ENCODE results near the gene RARA. TPM values are rescaled to one million over a fixed set of nuclear protein-coding genes. Genes with fewer than 3 reads are reported as not detected.

RARA gene
- total RNA-seq, 1 donor from 2014 or later, result 72.5 TPM

GRCh38 chr17:40352779-40353394 is 43.9 kb downstream of the RARA start:
- CTCF ChIA-PET, result interaction anchor here (1.1 to 17.0 kb wide), 5 partner anchors 27 to 262 kb away, joined by 3 to 466 read pairs (median 4); partner anchors contain the start of gene RARA
- Mint-ChIP-seq H3K4me3 (no peak overlapping the region), H3K27me3 (no peaks in the 10 kb centered on the region), H3K27ac (peak overlapping the region; percentile 64), H3K36me3 (ENCODE audit: low read depth) (peaks cover 67% of the 10 kb centered on the region), H3K4me1 (peaks cover 53% of the 10 kb centered on the region), H3K9me3 (no peaks in the 10 kb centered on the region)
- TF ChIP-seq CTCF (IDR thresholded peaks at IDR 0.05), result no peak
- peak; percentile 57 for ATAC-seq (ENCODE audit: low read depth)
- POLR2A ChIA-PET, result interaction anchor here (0.6 to 5.3 kb wide), 8 partner anchors 11 to 1146 kb away, joined by 3 to 32 read pairs (median 5); no protein-coding TSS in a partner anchor
- intact Hi-C loops (cut with micrococcal nuclease), result no loop called here
- DNase-seq, result no peak

GRCh38 chr17:40354221-40355122 is 45.5 kb downstream of the RARA start:
- Mint-ChIP-seq H3K36me3 (ENCODE audit: low read depth) (peaks cover 53% of the 10 kb centered on the region), H3K4me1 (peaks cover 47% of the 10 kb centered on the region), H3K4me3 (no peak overlapping the region), H3K27ac (no peak overlapping the region), H3K27me3 (no peaks in the 10 kb centered on the region), H3K9me3 (no peaks in the 10 kb centered on the region)
- intact Hi-C loops (cut with micrococcal nuclease), result loop anchor here (1.0 to 5.0 kb wide), 6 partner anchors 13 to 1293 kb away; no protein-coding TSS in a partner anchor
- CTCF ChIA-PET, result interaction anchor here (0.6 to 17.0 kb wide), 23 partner anchors 9 to 1312 kb away, joined by 3 to 466 read pairs (median 5); partner anchors contain the start of genes RARA and TOP2A
- no peak for TF ChIP-seq CTCF (IDR thresholded peaks at IDR 0.05)
- no peak for DNase-seq
- ATAC-seq (ENCODE audit: low read depth), result no peak
- POLR2A ChIA-PET, result interaction anchor here (0.6 to 5.3 kb wide), 13 partner anchors 11 to 179 kb away, joined by 3 to 32 read pairs (median 6); no protein-coding TSS in a partner anchor

- H3K27ac Mint-ChIP-seq, result peak overlapping the region; percentile 59
- intact Hi-C loops (cut with micrococcal nuclease), result loop anchor here (1.0 to 5.0 kb wide), 6 partner anchors 14 to 1292 kb away; no protein-coding TSS in a partner anchor
- peaks cover 44% of the 10 kb centered on the region for H3K4me1 Mint-ChIP-seq
- peak; percentile 53 for TF ChIP-seq CTCF (IDR thresholded peaks at IDR 0.05)
- DNase-seq (peak; percentile 86), ATAC-seq (ENCODE audit: low read depth) (peak; percentile 78)
- ChIA-PET POLR2A (interaction anchor here (0.6 to 5.3 kb wide), 14 partner anchors 12 to 178 kb away, joined by 3 to 32 read pairs (median 6); no protein-coding TSS in a partner anchor), CTCF (interaction anchor here (0.6 to 17.0 kb wide), 26 partner anchors 9 to 1311 kb away, joined by 3 to 466 read pairs (median 4); partner anchors contain the start of genes RARA and TOP2A)
- no peaks in the 10 kb centered on the region for H3K27me3 Mint-ChIP-seq
- H3K4me3 Mint-ChIP-seq, result no peak overlapping the region
- no peaks in the 10 kb centered on the region for H3K9me3 Mint-ChIP-seq
- H3K36me3 Mint-ChIP-seq (ENCODE audit: low read depth), result peaks cover 45% of the 10 kb centered on the region
Measured at GRCh38 chr17:40355123-40355803, 46.3 kb downstream of the RARA start.

- intact Hi-C loops (cut with micrococcal nuclease), result loop anchor here (1.0 to 5.0 kb wide), 6 partner anchors 15 to 1291 kb away; no protein-coding TSS in a partner anchor
- no peak for DNase-seq
- Mint-ChIP-seq H3K27ac (no peak overlapping the region), H3K9me3 (no peaks in the 10 kb centered on the region), H3K4me1 (peaks cover 42% of the 10 kb centered on the region), H3K4me3 (no peak overlapping the region), H3K27me3 (peaks cover 5% of the 10 kb centered on the region), H3K36me3 (ENCODE audit: low read depth) (peaks cover 42% of the 10 kb centered on the region)
- ATAC-seq (ENCODE audit: low read depth), result no peak
- POLR2A ChIA-PET, result interaction anchor here (0.9 to 5.3 kb wide), 7 partner anchors 14 to 58 kb away, joined by 3 to 32 read pairs (median 3); no protein-coding TSS in a partner anchor
- TF ChIP-seq CTCF (IDR thresholded peaks at IDR 0.05), result no peak
- CTCF ChIA-PET, result interaction anchor here (1.1 to 17.0 kb wide), 10 partner anchors 14 to 1310 kb away, joined by 3 to 466 read pairs (median 12); partner anchors contain the start of gene RARA
Measured at GRCh38 chr17:40355804-40356758, 47.1 kb downstream of the RARA start.
